Measurements from ENCODE around the gene SGMS1. TPM values are rescaled to one million over a fixed set of nuclear protein-coding genes. Genes with fewer than 3 reads are reported as not detected.

The SGMS1 gene
- total and polyA plus RNA-seq, 2 experiments from 2014 or later, result 15.0 to 34.7 TPM

DNA sequence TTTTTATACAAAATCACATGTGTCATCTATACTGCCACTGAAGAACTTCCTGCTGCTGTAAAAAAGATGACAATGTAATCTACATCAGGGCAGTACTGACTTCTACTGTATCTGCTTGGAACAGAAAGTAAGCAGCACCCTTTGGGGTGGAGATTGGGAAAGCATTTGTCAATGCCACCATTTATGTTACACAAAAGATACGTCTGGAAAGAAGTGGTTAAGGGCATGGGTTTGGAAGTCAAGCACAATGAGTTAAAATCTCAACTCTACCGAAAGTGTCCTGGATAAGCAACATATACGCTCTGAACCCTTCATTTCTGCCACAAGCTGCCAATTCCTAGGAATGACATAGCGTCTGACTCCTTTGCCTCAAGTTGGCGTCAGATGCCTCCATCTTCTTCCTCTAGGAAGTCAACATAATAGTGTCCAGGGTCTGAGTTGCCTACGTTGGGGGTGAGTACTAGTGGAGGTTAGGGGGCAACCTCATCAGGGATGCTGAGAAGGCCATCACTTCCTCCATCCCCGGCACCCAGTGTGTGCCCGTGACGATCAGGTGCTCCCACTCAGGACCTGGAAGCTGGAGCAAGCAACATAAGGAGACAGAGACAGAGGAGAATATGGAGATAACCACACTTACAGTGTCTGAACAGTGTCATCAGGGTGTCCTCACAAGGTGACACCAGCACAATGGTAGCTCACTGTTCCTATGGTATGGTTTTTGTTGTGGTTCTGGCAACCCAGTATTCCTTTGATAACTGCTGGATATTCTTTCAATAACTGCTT lies 58.3 kb downstream of the SGMS1 start:
- H3K4me3 ChIP-seq, result no peak overlapping the region
- peaks cover 5% of the 10 kb centered on the region; the same call in 1 of the 2 replicates for H3F3A ChIP-seq (replicated peaks; ENCODE audit: low read depth)
- Mint-ChIP-seq H3K4me1 (peaks cover 65% of the 10 kb centered on the region), H3K4me3 (no peak overlapping the region), H3K27me3 (ENCODE audit: insufficient read depth, low read depth, poor library complexity) (peaks cover 14% of the 10 kb centered on the region), H3K9me3 (no peaks in the 10 kb centered on the region), H3K36me3 (ENCODE audit: low read depth) (peaks cover 9% of the 10 kb centered on the region; the same call in 2 of the 3 replicates), H3K27ac (peak overlapping the region; percentile 54; the same call in 1 of the 2 replicates)
- no peak for TF ChIP-seq CREB1 (CRISPR knock-in tag; IDR thresholded peaks at IDR 0.05; ENCODE audit: low read depth)
- TF ChIP-seq ETS1 (IDR thresholded peaks at IDR 0.05), result no peak
- TF ChIP-seq NANOG (IDR thresholded peaks at IDR 0.05; ENCODE audit: borderline replicate concordance), result no peak
- no peak for TF ChIP-seq ZNF114 (CRISPR knock-in tag; IDR thresholded peaks at IDR 0.05)
- TF ChIP-seq STAT1 (IDR thresholded peaks at IDR 0.05; ENCODE audit: unreplicated experiment), result no peak
- TF ChIP-seq, protein P1, sequence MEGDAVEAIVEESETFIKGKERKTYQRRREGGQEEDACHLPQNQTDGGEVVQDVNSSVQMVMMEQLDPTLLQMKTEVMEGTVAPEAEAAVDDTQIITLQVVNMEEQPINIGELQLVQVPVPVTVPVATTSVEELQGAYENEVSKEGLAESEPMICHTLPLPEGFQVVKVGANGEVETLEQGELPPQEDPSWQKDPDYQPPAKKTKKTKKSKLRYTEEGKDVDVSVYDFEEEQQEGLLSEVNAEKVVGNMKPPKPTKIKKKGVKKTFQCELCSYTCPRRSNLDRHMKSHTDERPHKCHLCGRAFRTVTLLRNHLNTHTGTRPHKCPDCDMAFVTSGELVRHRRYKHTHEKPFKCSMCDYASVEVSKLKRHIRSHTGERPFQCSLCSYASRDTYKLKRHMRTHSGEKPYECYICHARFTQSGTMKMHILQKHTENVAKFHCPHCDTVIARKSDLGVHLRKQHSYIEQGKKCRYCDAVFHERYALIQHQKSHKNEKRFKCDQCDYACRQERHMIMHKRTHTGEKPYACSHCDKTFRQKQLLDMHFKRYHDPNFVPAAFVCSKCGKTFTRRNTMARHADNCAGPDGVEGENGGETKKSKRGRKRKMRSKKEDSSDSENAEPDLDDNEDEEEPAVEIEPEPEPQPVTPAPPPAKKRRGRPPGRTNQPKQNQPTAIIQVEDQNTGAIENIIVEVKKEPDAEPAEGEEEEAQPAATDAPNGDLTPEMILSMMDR (conservative IDR thresholded peaks at IDR 0.05; ENCODE audit: low read depth in 2 of 2), result no peak
- TF ChIP-seq EZH2 (IDR thresholded peaks at IDR 0.05; ENCODE audit: low read depth, unreplicated experiment), result no peak
- TF ChIP-seq JUNB (IDR thresholded peaks at IDR 0.05; ENCODE audit: unreplicated experiment), result no peak
- no peak for TF ChIP-seq ZNF331 (CRISPR knock-in tag; IDR thresholded peaks at IDR 0.05; ENCODE audit: low read depth)
- TF ChIP-seq POLR2AphosphoS5 (IDR thresholded peaks at IDR 0.05; ENCODE audit: low read depth), result no peak
- no peak for DNase-seq (ENCODE audit: low spot score)
- H4K20me1 ChIP-seq (replicated peaks; ENCODE audit: insufficient read depth), result peaks cover 4% of the 10 kb centered on the region; the same call in 1 of the 2 replicates
- H3K4me1 ChIP-seq (ENCODE audit: insufficient read depth), result peaks cover 70% of the 10 kb centered on the region
- H2AFZ ChIP-seq, result no peak overlapping the region
- H3K36me3 ChIP-seq (ENCODE audit: insufficient read depth), result no peaks in the 10 kb centered on the region
- no peaks in the 10 kb centered on the region for H3K27me3 ChIP-seq (ENCODE audit: insufficient read depth)
- H3K27ac ChIP-seq (ENCODE audit: low read depth), result no peak overlapping the region
- 0 out of 2 replicates have a peak overlapping the region, but pooled peaks have one; percentile 42 for H3K4me2 ChIP-seq
- ATAC-seq, result no peak
- H3K79me2 ChIP-seq (replicated peaks; ENCODE audit: insufficient read depth), result peaks cover 57% of the 10 kb centered on the region
- H3K9me2 ChIP-seq (ENCODE audit: insufficient read depth), result no peaks in the 10 kb centered on the region

DNA sequence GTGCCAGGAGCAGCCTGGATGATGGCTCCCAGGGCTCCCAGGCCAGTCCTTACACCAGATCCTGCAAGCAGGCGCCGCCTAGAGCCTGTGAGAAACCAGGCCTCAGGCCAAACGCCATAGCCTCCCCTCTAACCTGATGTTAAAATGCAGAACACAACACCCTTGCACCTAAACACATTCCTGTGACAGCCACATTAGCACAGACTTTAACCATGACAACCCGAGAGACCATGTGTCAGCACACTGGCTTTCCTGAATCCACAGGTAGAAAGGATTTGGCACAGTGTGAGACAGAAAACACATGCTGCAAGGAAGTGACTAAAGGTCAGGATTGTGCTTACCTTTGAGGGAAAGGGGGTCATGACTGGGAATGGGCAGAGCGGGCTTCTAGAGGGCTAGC lies 59.9 kb downstream of the SGMS1 start:
- H3K4me1 Mint-ChIP-seq, result peaks cover 66% of the 10 kb centered on the region
- Histone ChIP-seq H3K9me2 (ENCODE audit: insufficient read depth) (no peaks in the 10 kb centered on the region), H3K27me3 (ENCODE audit: insufficient read depth) (no peaks in the 10 kb centered on the region), H3K36me3 (ENCODE audit: insufficient read depth) (no peaks in the 10 kb centered on the region), H3K4me2 (no peak overlapping the region), H3K79me2 (replicated peaks; ENCODE audit: insufficient read depth) (peaks cover 50% of the 10 kb centered on the region), H3K4me1 (ENCODE audit: insufficient read depth) (peaks cover 61% of the 10 kb centered on the region), H3F3A (replicated peaks; ENCODE audit: low read depth) (peaks cover 5% of the 10 kb centered on the region; the same call in 1 of the 2 replicates), H4K20me1 (replicated peaks; ENCODE audit: insufficient read depth) (peaks cover 4% of the 10 kb centered on the region; the same call in 1 of the 2 replicates), H2AFZ (no peak overlapping the region), H3K27ac (ENCODE audit: low read depth) (peak overlapping the region; percentile 70), H3K4me3 (no peak overlapping the region)
- ATAC-seq (peak; percentile 89), DNase-seq (ENCODE audit: low spot score) (peak; percentile 73)
- H3K4me3 Mint-ChIP-seq, result no peak overlapping the region
- peaks cover 2% of the 10 kb centered on the region; the same call in 2 of the 3 replicates for H3K36me3 Mint-ChIP-seq (ENCODE audit: low read depth)
- peaks cover 14% of the 10 kb centered on the region for H3K27me3 Mint-ChIP-seq (ENCODE audit: insufficient read depth, low read depth, poor library complexity)
- H3K9me3 Mint-ChIP-seq, result no peaks in the 10 kb centered on the region
- TF ChIP-seq, protein P1 (conservative IDR thresholded peaks at IDR 0.05; ENCODE audit: low read depth in 2 of 2), result peak in 1 of 2 experiments; percentile 45; a peak in 3 of 4 replicates
- TF ChIP-seq POLR2AphosphoS5 (IDR thresholded peaks at IDR 0.05; ENCODE audit: low read depth), result no peak
- TF ChIP-seq, protein P2, sequence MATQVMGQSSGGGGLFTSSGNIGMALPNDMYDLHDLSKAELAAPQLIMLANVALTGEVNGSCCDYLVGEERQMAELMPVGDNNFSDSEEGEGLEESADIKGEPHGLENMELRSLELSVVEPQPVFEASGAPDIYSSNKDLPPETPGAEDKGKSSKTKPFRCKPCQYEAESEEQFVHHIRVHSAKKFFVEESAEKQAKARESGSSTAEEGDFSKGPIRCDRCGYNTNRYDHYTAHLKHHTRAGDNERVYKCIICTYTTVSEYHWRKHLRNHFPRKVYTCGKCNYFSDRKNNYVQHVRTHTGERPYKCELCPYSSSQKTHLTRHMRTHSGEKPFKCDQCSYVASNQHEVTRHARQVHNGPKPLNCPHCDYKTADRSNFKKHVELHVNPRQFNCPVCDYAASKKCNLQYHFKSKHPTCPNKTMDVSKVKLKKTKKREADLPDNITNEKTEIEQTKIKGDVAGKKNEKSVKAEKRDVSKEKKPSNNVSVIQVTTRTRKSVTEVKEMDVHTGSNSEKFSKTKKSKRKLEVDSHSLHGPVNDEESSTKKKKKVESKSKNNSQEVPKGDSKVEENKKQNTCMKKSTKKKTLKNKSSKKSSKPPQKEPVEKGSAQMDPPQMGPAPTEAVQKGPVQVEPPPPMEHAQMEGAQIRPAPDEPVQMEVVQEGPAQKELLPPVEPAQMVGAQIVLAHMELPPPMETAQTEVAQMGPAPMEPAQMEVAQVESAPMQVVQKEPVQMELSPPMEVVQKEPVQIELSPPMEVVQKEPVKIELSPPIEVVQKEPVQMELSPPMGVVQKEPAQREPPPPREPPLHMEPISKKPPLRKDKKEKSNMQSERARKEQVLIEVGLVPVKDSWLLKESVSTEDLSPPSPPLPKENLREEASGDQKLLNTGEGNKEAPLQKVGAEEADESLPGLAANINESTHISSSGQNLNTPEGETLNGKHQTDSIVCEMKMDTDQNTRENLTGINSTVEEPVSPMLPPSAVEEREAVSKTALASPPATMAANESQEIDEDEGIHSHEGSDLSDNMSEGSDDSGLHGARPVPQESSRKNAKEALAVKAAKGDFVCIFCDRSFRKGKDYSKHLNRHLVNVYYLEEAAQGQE (IDR thresholded peaks at IDR 0.05; ENCODE audit: unreplicated experiment), result no peak
- peak overlapping the region; percentile 8; the same call in 1 of the 2 replicates for H3K27ac Mint-ChIP-seq
